HCT116 (cell line): ENCODE results near the gene FBH1.

Experiments used
- ZFX ChIP-seq: fragments of 450-650 bp; IDR thresholded peaks from 2 replicates; pipeline ENCODE4 v1.6.1; 2017
- TF ChIP-seq, protein P1 (sequence below), 3 experiments: fragments of 200-600 bp in 1 of 3; sonication (generic) in 1 of 3; IDR thresholded peaks in 2 of 3; conservative IDR thresholded peaks in 1 of 3; 2 replicates each; pipeline ENCODE4 v1.5.1; 2012 to 2017; ENCODE audit warnings: low read depth in 2 of 3, low read length in 2 of 3, antibody characterized with exemption in 1 of 3, borderline replicate concordance in 1 of 3, control low read depth in 1 of 3, mild to moderate bottlenecking in 1 of 3, mixed read lengths in 1 of 3, mixed run types in 1 of 3, moderate library complexity in 1 of 3; ENCODE audit not compliant: insufficient read depth in 1 of 3

- TF ChIP-seq, protein P1, sequence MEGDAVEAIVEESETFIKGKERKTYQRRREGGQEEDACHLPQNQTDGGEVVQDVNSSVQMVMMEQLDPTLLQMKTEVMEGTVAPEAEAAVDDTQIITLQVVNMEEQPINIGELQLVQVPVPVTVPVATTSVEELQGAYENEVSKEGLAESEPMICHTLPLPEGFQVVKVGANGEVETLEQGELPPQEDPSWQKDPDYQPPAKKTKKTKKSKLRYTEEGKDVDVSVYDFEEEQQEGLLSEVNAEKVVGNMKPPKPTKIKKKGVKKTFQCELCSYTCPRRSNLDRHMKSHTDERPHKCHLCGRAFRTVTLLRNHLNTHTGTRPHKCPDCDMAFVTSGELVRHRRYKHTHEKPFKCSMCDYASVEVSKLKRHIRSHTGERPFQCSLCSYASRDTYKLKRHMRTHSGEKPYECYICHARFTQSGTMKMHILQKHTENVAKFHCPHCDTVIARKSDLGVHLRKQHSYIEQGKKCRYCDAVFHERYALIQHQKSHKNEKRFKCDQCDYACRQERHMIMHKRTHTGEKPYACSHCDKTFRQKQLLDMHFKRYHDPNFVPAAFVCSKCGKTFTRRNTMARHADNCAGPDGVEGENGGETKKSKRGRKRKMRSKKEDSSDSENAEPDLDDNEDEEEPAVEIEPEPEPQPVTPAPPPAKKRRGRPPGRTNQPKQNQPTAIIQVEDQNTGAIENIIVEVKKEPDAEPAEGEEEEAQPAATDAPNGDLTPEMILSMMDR (IDR thresholded peaks at IDR 0.05 in 2 of 3, conservative IDR thresholded peaks at IDR 0.05 in 1 of 3; ENCODE audit: borderline replicate concordance in 1 of 3, insufficient read depth in 1 of 3, low read depth in 2 of 3, low read length in 2 of 3), result peak; percentile 69 to 91 (median 73)
- no peak for TF ChIP-seq ZFX
Measured at GRCh38 chr10:5949009-5949759, 59.1 kb downstream of the FBH1 start.
